ENCODE results near the gene CEP85L. TPM values are rescaled to one million over a fixed set of nuclear protein-coding genes. Genes with fewer than 3 reads are reported as not detected.

The CEP85L gene
- total and polyA plus RNA-seq, 10 of the 15 experiments (the other 5 are each of a cell fraction or from before 2014, with no cell fraction given), result 1.8 to 10.9 (median 7.1) TPM

DNA sequence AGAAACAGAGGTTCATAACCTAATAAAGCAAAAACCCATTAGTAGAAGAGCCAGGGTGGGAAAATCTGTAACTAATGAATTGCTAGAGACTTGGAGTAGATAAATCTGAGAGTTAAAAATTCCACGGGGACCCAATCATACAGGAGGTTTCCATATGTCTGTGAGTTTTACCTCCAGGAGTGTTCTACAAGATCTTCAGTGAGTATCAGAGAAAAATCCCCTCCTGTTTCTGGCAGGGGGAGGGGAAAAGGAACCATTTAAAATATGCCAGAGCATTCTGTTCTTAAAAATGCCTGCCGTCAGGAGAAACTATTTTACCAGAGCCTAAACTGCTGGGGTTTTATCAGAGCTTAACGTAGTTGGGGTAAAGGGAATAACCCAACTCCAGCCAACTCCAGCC lies 157.3 kb downstream of the CEP85L start (continued):
- TF ChIP-seq, protein P1, sequence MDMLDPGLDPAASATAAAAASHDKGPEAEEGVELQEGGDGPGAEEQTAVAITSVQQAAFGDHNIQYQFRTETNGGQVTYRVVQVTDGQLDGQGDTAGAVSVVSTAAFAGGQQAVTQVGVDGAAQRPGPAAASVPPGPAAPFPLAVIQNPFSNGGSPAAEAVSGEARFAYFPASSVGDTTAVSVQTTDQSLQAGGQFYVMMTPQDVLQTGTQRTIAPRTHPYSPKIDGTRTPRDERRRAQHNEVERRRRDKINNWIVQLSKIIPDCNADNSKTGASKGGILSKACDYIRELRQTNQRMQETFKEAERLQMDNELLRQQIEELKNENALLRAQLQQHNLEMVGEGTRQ (IDR thresholded peaks at IDR 0.05; ENCODE audit: borderline replicate concordance, low read depth, low read length), result no peak

DNA sequence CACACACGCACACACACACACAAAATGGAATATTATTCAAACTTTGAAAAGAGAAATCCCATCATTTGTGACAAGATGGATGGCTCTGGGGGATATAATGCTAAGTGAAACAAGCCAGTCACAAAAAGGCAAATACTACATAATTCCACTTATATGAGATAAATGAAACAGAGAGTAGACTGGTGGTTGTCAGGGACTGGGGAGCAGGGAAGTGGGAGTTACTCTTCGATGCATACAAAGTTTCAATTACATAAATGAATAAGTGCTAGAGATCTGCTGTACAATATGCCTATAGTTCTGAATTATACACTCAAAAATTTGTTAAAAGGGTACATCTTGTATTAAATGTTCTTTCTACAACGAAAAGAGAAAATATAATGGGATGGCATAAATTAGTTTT lies 161.4 kb downstream of the CEP85L start:
- Histone ChIP-seq H2AFZ (ENCODE audit: control insufficient read depth, low read depth, low read length) (no peak overlapping the region), H3K4me1 (ENCODE audit: control insufficient read depth, insufficient read depth, low read length) (peaks cover 10% of the 10 kb centered on the region; the same call in 1 of the 2 replicates), H3K79me2 (ENCODE audit: control insufficient read depth, insufficient read depth, low read length) (no peaks in the 10 kb centered on the region), H3K27ac (ENCODE audit: control insufficient read depth, insufficient read depth) (no peak overlapping the region), H3K36me3 (ENCODE audit: control insufficient read depth in 2 of 2, insufficient read depth in 2 of 2, low read length in 1 of 2) (peaks cover 0 to 2% of the 10 kb centered on the region in 2 experiments; a peak in 1 of 4 replicates), H3K27me3 (replicated peaks in 1 of 2; ENCODE audit: control insufficient read depth in 2 of 2, insufficient read depth in 2 of 2, low read length in 1 of 2) (no peaks in the 10 kb centered on the region), H3K4me2 (ENCODE audit: control insufficient read depth, insufficient read depth) (no peak overlapping the region), H3K4me3 (no peak overlapping the region), H3K9me3 (replicated peaks; ENCODE audit: control insufficient read depth, insufficient read depth, low read length) (peaks cover 11% of the 10 kb centered on the region), H3K9ac (ENCODE audit: control insufficient read depth, insufficient read depth, low read length) (no peak overlapping the region), H4K20me1 (ENCODE audit: control insufficient read depth, insufficient read depth) (no peaks in the 10 kb centered on the region)
- ChIA-PET CTCF (no interaction called here), SMC1A (ENCODE audit: uncharacterized antibody, unreplicated experiment) (no interaction called here), RAD21 (ENCODE audit: unreplicated experiment) (no interaction called here), POLR2A (no interaction called here)
- intact Hi-C loops (cut with micrococcal nuclease; ENCODE audit: unreplicated experiment) (no loop called here), in situ Hi-C loops (cut with MboI) (no loop called here)
- no peak for DNase-seq (ENCODE audit: low read depth, low spot score)
- no peak for FAIRE-seq
- WGBS (ENCODE audit: insufficient coverage, insufficient replicate concordance, low lambda C conversion rate, missing lambda C conversion rate), result 55% methylated on average over 3 of the region's 3 CpGs
- no TSS peak for BruUV-seq (replicated peaks)
- no peak for TF ChIP-seq PAX5 (IDR thresholded peaks at IDR 0.05; ENCODE audit: borderline replicate concordance, low read depth, low read length)
- 0 out of 4 replicates have a peak, but pooled peaks of 1 of the 2 experiments have one; percentile 13 for TF ChIP-seq IKZF2 (IDR thresholded peaks at IDR 0.05)
- peak; percentile 19 for ATAC-seq

DNA sequence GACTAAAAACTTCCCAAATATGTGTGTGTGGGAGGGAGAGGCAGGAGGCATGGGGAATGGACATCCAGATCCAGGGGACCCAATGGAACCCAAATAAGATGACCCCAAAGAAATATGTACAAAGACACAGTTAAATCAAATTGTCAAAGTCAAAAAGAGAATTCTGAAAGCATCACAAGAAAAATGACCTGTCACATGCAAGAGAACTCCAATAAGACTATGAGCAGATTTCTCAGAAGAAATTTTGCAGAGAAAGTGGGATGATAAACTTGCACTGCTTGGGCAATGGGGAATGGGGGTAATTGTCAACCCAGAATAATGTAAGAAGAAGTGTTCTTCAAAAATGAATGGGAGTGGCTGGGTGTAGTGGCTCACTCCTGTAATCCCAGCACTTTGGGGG lies 162.8 kb downstream of the CEP85L start:
- DNase-seq (ENCODE audit: low read depth, low spot score) (no peak), FAIRE-seq (no peak), ATAC-seq (no peak)
- TF ChIP-seq, protein P2, sequence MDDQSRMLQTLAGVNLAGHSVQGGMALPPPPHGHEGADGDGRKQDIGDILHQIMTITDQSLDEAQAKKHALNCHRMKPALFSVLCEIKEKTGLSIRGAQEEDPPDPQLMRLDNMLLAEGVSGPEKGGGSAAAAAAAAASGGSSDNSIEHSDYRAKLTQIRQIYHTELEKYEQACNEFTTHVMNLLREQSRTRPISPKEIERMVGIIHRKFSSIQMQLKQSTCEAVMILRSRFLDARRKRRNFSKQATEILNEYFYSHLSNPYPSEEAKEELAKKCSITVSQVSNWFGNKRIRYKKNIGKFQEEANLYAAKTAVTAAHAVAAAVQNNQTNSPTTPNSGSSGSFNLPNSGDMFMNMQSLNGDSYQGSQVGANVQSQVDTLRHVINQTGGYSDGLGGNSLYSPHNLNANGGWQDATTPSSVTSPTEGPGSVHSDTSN (IDR thresholded peaks at IDR 0.05; ENCODE audit: insufficient replicate concordance, low read depth, low read length), result no peak
- TF ChIP-seq RAD51 (IDR thresholded peaks at IDR 0.05) (no peak), EZH2 (IDR thresholded peaks at IDR 0.05; ENCODE audit: borderline replicate concordance, control insufficient read depth, low read depth, low read length) (no peak), RB1 (IDR thresholded peaks at IDR 0.05; ENCODE audit: borderline replicate concordance) (no peak), BRCA1 (IDR thresholded peaks at IDR 0.05; ENCODE audit: low read depth, low read length) (no peak)
- Histone ChIP-seq H3K27me3 (replicated peaks in 1 of 2; ENCODE audit: control insufficient read depth in 2 of 2, insufficient read depth in 2 of 2, low read length in 1 of 2) (no peaks in the 10 kb centered on the region), H3K9me3 (replicated peaks; ENCODE audit: control insufficient read depth, insufficient read depth, low read length) (peaks cover 11% of the 10 kb centered on the region), H3K4me2 (ENCODE audit: control insufficient read depth, insufficient read depth) (no peak overlapping the region), H3K4me1 (ENCODE audit: control insufficient read depth, insufficient read depth, low read length) (peaks cover 10% of the 10 kb centered on the region; the same call in 1 of the 2 replicates), H3K9ac (ENCODE audit: control insufficient read depth, insufficient read depth, low read length) (no peak overlapping the region), H4K20me1 (ENCODE audit: control insufficient read depth, insufficient read depth) (no peaks in the 10 kb centered on the region), H2AFZ (ENCODE audit: control insufficient read depth, low read depth, low read length) (no peak overlapping the region), H3K27ac (ENCODE audit: control insufficient read depth, insufficient read depth) (no peak overlapping the region), H3K36me3 (ENCODE audit: control insufficient read depth in 2 of 2, insufficient read depth in 2 of 2, low read length in 1 of 2) (peaks cover 0 to 2% of the 10 kb centered on the region in 2 experiments; a peak in 1 of 4 replicates), H3K4me3 (no peak overlapping the region), H3K79me2 (ENCODE audit: control insufficient read depth, insufficient read depth, low read length) (no peaks in the 10 kb centered on the region)
- ChIA-PET CTCF (no interaction called here), RAD21 (ENCODE audit: unreplicated experiment) (no interaction called here), POLR2A (no interaction called here), SMC1A (ENCODE audit: uncharacterized antibody, unreplicated experiment) (no interaction called here)
- intact Hi-C loops (cut with micrococcal nuclease; ENCODE audit: unreplicated experiment) (no loop called here), in situ Hi-C loops (cut with MboI) (no loop called here)
- BruUV-seq (replicated peaks), result no TSS peak

All from GM12878 (cell line).